ENCODE data around the gene SLC25A42.
A peak's percentile ranks its signal among the peaks of the same experiment; 100 is the strongest.
"Not testable (repeated sequence)": the region's sequence is repeated elsewhere in the genome, so short reads cannot be mapped to it uniquely, and the experiment has no call there.

Gene SLC25A42

GRCh38 chr19:19139876-19140229 lies 76.1 kb downstream of the SLC25A42 start:
- DNase-seq, result no peak

- no peak for DNase-seq
These were observed 76.7 kb downstream of the SLC25A42 start for GRCh38 chr19:19140476-19140875.

- no peak for DNase-seq
These were observed 78.6 kb downstream of the SLC25A42 start for GRCh38 chr19:19142347-19142746.

- no peak for DNase-seq
These were observed 81.5 kb downstream of the SLC25A42 start for GRCh38 chr19:19145281-19145680.

- peak; percentile 87 for DNase-seq
These were observed 82.2 kb downstream of the SLC25A42 start for GRCh38 chr19:19145684-19146608.

GRCh38 chr19:19146865-19147264 lies 83.1 kb downstream of the SLC25A42 start:
- no peak for DNase-seq

- DNase-seq, result no peak
These were observed 83.5 kb downstream of the SLC25A42 start for GRCh38 chr19:19147344-19147743.

GRCh38 chr19:19148504-19148903 lies 84.7 kb downstream of the SLC25A42 start:
- not testable (repeated sequence) for DNase-seq

- DNase-seq, result no peak
These were observed 85.6 kb downstream of the SLC25A42 start for GRCh38 chr19:19149435-19149834.

- DNase-seq, result no peak
These were observed 87.6 kb downstream of the SLC25A42 start for GRCh38 chr19:19151418-19151817.

- no peak for DNase-seq
These were observed 89.0 kb downstream of the SLC25A42 start for GRCh38 chr19:19152668-19153384.

GRCh38 chr19:19154768-19155494 lies 91.1 kb downstream of the SLC25A42 start:
- no peak for DNase-seq

GRCh38 chr19:19155495-19156219 lies 91.9 kb downstream of the SLC25A42 start:
- no peak for DNase-seq

GRCh38 chr19:19157808-19158207 lies 94.0 kb downstream of the SLC25A42 start:
- DNase-seq, result no peak

GRCh38 chr19:19159534-19159933 lies 95.7 kb downstream of the SLC25A42 start:
- DNase-seq, result no peak

- no peak for DNase-seq
These were observed 96.8 kb downstream of the SLC25A42 start for GRCh38 chr19:19160461-19161035.

GRCh38 chr19:19162495-19162894 lies 98.7 kb downstream of the SLC25A42 start:
- DNase-seq, result no peak

Data from activated T-cell treated with anti-CD3 and anti-CD28 coated beads for 4 hours (primary cell).